Measurements from ENCODE around the gene GNG14.

The GNG14 gene

DNA sequence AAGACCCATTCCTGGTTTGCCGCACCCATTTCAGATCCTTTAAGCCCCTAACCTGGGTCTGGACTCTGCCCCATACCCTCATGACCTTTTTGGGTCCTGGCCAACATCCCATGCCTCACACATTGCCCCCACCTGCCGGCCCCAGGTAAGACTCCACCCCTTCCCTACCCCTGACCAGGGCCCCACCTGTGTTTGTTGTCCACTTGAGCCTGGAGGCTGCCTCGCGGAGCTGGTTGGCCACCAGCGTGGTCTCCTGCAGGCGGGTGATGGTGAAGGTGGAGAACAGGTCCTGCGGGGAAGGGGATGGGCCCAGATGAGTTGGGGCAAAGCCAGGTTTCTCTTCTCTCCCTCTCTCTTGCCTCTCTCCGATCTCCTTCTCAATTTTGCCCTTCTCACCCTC is 40.8 kb upstream of the GNG14 start:
- no peak for DNase-seq (ENCODE audit: extremely low read depth, low read depth)
- H3K4me3 ChIP-seq (replicated peaks; ENCODE audit: low read depth, low read length), result no peak overlapping the region
- TF ChIP-seq, protein P1, sequence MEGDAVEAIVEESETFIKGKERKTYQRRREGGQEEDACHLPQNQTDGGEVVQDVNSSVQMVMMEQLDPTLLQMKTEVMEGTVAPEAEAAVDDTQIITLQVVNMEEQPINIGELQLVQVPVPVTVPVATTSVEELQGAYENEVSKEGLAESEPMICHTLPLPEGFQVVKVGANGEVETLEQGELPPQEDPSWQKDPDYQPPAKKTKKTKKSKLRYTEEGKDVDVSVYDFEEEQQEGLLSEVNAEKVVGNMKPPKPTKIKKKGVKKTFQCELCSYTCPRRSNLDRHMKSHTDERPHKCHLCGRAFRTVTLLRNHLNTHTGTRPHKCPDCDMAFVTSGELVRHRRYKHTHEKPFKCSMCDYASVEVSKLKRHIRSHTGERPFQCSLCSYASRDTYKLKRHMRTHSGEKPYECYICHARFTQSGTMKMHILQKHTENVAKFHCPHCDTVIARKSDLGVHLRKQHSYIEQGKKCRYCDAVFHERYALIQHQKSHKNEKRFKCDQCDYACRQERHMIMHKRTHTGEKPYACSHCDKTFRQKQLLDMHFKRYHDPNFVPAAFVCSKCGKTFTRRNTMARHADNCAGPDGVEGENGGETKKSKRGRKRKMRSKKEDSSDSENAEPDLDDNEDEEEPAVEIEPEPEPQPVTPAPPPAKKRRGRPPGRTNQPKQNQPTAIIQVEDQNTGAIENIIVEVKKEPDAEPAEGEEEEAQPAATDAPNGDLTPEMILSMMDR (IDR thresholded peaks at IDR 0.05; ENCODE audit: low read depth, low read length, missing control alignments), result no peak

DNA sequence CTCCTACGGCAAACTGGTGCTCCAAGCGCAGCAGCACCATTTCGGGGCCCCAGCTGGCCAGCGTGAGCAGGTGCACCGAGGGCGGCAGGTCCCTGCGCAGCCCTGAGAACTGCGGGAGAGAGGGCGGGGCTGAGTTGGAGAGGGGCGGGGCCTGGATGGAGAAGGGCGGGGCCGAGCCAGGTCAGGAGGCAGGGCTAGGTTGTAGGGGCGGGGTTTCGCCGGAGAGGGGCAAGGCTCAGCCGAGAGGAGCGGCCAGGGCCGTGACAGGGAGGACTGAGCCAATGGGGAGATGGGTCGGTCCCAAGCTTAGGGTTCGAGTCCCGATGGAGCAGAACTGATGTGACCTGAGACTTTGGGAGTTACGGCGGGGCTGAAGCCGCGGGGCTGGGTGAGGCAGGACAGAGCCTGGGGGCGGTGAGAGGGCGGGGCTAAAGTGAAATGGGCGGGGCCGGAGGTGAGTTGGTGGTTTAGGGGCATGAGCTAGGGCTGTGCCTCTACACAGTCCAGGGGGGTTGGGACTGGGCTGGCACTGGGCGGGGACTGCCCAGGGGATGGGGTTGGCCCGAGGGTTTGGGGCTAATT is 40.2 kb upstream of the GNG14 start:
- no peak for DNase-seq (ENCODE audit: extremely low read depth, low read depth)
- no peak overlapping the region for H3K4me3 ChIP-seq (replicated peaks; ENCODE audit: low read depth, low read length)
- TF ChIP-seq, protein P1 (IDR thresholded peaks at IDR 0.05; ENCODE audit: low read depth, low read length, missing control alignments), result no peak

DNA sequence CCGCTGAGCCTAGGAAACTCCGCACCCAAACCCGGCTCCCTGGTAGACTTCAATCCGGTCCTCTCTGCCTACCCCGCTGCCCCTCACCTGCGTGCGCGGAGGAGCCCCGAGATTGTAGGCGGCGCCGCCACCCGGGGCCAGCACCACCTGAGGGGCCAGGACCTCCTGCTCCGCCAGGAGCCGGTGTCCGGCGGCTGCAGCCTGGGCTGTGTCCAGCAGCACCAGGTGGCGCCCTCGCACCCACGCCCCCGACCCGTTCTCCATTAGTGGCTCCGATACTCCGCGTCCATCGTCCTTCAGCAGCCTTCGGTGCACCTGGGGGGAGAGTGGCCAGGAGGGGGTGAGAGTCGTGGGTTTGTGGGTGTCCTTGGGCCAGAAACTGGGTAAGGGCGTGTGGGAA is 39.7 kb upstream of the GNG14 start:
- no peak for DNase-seq (ENCODE audit: extremely low read depth, low read depth)
- TF ChIP-seq, protein P1 (IDR thresholded peaks at IDR 0.05; ENCODE audit: low read depth, low read length, missing control alignments), result peak; percentile 12
- H3K4me3 ChIP-seq (replicated peaks; ENCODE audit: low read depth, low read length), result no peak overlapping the region

GRCh38 chr19:12649941-12650340 is 37.9 kb upstream of the GNG14 start:
- TF ChIP-seq, protein P1 (IDR thresholded peaks at IDR 0.05; ENCODE audit: low read depth, low read length, missing control alignments), result no peak
- H3K4me3 ChIP-seq (replicated peaks; ENCODE audit: low read depth, low read length), result no peak overlapping the region
- no peak for DNase-seq (ENCODE audit: extremely low read depth, low read depth)

DNA sequence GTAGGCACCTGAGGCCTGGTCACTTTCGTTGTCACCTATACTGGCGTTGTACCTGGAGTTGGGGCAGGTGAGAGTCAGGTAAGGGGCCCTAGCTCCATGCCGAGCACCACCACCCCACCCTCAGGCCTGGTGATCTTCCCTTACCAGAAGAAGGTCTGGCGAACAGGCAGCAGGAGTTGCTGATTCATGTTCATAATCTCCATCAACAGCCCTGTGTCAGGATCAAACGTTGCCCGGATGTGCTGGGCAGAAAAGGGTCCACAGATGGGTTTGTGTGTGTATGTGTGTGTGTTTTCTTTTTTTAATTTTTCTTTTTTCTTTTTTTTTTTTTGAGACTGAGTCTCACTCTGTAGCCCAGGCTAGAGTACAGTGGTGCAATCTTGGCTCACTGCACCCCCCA is 35.6 kb upstream of the GNG14 start:
- TF ChIP-seq, protein P1 (IDR thresholded peaks at IDR 0.05; ENCODE audit: low read depth, low read length, missing control alignments), result no peak
- no peak for DNase-seq (ENCODE audit: extremely low read depth, low read depth)
- no peak overlapping the region for H3K4me3 ChIP-seq (replicated peaks; ENCODE audit: low read depth, low read length)

DNA sequence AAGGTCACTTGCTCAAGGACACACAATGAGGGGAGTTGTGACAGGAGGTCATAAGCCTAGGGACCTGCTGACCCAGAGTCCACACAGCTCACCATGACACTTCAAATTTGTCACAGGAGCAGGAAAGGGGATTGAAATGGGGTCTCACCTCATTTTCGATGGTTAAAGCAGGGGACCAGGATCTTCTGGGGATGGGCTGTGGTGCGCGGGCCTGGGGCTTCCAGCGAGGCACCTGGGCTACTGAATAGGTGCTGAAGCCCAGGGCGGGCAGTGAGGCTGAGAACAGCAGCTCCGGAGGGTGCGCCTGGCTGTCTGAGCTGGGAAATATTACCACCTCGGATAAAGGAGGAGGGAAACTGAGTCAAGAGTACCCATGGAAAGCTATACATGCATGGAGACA is 32.3 kb upstream of the GNG14 start:
- DNase-seq (ENCODE audit: extremely low read depth, low read depth), result no peak
- no peak overlapping the region for H3K4me3 ChIP-seq (replicated peaks; ENCODE audit: low read depth, low read length)
- TF ChIP-seq, protein P1 (IDR thresholded peaks at IDR 0.05; ENCODE audit: low read depth, low read length, missing control alignments), result no peak
